Islet of Langerhans (tissue), 1 donor: Measurements from ENCODE around the gene SGSM1.

ENCODE experiments used
- FAIRE-seq: peaks from one replicate; lab custom pipeline; 2011; peaks lifted over from hg19 to GRCh38; lab: Jason Lieb, UNC

Gene SGSM1

DNA sequence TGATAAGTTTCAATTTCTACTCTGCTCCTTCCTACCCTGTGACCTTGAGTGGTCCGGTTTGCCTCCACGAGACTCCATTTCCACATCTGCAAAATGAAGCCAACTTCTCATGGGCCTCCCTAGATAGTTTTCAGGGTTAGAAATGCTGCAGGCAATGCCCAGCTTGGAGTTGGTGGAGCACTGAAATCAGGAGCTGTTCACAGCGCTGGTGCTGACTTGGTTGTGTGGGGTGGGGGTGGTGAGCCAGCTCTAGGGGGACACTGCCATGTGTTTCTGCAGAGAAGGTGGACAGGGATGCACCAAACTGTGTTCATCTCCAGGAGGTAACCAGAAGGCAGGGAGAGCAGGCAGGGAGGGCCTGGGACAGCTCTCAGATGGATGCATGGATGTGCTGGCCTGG lies 37.0 kb downstream of the SGSM1 start:
- FAIRE-seq, result no peak

DNA sequence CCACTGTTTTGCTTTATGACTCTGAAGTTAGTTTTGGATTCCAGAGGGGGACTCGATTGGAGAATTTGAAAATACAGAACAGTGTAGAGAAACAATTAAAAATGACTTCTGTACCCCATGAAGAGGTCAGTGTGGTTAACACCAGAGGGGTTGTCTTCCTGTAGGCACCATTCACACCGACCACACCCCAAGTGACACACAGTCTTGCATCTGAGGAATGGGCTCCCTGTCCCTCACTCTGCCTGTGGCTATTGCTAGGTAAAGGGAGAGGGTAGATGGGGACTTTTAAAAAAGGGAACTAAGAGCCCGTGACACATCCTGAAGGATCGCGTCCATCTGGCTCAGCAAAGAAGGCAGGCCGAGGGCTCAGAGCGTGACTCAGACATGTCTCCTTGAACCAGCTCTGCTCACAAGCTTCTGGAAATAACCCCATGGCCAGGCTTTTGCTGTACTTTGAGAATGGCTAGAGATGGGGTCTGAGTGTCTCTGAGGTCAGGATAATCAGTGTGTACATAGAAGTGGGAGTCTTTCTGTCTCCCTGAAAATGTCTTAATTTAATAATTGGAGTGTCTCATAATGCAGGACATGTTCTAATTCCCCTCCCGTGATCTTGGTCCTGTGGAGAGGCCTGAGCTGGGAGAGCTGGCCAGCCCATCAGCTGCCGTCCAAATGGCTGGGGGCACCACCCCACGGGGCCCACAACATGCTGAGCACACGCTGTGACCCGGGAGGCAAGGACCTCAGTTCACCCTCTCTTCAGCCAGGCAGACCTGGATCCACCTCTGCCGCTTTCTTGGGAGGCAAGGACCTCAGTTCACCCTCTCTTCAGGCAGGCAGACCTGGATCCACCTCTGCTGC lies 39.3 kb downstream of the SGSM1 start:
- no peak for FAIRE-seq

DNA sequence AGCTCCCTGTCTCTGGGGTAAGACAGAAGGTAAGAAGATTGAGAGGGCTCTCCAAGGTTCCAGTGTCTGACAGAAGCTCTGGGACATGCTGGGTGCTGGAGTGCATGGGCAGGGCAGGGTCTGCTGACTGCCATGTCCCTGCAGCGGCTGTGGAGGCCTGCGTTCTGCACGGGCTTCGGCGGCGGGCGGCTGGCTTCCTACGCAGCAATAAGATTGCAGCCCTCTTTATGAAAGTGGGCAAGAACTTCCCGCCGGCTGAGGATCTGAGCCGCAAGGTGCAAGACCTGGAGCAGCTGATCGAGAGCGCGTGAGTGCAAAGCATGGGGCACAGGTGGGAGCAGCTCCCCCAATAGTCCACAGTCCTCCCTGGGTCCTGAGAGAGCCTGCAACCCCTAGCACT lies 41.5 kb downstream of the SGSM1 start:
- FAIRE-seq, result no peak

DNA sequence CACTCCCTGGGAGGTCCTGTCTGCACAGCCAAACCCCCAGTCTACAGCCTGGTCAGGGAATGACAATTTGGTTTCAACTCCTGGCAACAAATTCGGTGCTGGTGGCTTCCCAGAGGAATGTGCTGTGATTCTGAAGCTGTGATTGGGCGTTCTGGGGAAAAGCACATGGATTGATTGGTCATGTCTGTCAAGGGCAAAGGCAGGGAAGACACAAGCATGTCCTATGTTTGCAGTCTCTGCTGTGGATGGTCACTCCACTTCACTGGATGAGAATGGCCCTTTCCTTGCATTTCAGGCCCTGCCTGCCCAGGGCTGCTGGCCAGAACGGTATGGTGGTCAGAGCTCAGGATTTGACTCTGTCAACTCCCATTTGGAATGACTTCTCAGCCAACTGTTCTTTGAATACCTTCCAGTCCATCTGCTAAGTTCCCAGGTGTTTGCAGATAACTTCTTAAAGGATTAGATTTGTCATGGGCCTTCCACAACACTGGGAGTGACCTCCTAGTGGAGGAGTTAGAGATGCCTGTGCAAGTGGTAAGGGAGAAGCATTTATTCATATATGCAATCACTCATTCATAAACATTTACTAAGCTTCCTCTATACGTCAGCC lies 42.7 kb downstream of the SGSM1 start:
- FAIRE-seq, result no peak

DNA sequence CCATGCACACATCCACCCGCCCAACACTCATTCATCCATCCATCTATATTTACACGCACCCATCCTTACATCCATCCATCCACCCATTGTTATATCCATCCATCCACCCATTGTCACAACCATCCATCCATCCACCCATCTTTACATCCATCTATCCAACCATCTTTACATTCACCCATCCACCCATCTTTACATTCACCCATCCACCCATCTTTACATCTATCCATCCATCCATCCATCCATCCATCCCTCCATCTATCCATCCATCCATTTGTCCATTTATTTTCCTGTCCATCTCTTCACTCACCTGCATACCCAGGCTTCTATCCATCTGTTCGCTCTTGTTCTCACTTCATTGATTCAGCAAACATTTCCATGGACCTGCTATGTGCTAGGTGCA lies 49.8 kb downstream of the SGSM1 start:
- no peak for FAIRE-seq

DNA sequence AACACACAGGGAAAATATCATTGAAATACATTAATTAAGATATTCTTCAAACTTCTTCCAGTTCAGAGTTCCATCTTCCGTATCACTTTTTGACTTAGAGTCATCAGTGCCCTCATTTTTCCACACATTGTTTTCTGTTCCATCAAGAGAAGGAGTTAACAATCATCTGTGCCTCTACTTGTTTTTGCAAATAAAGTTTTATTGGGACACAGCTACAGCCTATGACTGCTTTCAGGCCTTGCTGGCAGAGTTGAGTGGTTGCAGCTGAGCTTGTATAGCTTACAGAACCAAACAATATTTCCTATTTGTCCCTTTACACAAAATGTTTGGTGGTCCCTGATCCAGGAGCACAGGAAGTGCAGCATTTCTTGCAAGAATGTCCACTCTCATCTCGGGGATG lies 51.6 kb downstream of the SGSM1 start:
- FAIRE-seq, result no peak

DNA sequence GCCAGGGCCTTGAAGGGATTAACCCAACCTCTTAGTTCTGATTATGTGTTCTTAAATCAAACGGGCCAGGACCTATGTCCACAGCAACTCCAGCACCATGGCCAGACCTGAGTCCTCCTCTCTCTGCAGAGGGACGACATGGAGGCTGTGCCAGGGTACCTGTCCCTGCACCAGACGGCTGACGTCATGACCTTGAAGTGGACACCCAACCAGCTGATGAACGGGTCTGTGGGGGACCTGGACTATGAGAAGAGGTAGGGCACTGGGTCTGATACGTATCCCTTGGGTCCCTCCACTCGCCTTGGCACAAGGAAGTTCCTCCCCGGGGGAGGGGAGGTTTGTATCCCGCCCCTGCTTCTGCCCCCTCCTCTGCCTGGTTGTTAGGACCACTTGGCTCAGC lies 53.6 kb downstream of the SGSM1 start:
- FAIRE-seq, result no peak

DNA sequence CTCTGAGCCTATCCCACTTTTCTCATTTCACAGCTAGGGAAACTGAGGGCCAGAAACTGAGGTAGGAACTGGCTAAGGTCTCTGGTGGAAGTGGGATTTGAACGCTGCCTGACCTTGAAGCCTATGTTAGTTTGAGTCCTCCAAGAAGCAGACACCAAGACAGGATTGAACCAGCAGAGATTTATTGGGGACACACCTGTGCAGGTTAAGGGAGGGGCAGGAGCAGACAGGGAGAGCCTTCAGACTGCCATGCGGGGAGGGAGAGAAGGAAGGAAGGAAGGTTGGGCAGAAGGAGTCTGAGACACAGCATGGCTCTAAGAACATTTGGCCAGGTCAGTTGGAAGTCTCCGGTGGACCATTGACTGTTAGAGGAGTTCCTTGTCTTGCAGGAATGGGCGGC lies 59.5 kb downstream of the SGSM1 start:
- no peak for FAIRE-seq

DNA sequence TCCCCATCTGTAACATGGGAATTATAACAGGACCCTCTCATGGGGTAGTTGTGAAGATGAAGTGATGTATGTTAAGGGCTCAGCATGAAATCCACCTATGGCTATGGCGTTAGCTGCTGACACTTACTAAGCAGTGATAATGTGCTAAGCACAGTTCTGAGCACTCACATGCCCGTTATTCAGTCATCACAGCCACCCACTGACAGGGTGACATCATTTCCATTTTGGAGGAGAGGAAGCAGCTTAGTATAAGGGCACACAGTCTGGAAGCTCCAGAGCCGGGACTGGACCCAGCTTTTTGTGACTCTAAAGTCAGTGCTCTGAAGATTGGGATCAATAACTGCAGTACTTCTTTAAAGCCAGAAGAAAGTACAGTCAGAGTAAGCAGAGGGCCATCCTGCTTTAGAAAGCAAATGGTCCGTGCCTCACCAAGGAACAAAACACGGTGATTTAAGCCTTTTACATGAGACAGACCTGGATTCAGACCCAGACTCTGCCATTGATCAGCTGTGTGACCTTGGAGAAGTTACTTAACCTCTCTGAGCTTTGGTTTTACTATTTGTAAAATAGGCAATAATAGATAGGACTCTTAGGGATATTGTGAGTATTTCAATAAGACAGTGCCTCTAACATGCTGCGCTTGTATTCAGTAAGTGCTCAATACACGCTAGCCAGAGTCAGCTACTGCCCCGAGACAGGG lies 61.5 kb downstream of the SGSM1 start:
- no peak for FAIRE-seq

DNA sequence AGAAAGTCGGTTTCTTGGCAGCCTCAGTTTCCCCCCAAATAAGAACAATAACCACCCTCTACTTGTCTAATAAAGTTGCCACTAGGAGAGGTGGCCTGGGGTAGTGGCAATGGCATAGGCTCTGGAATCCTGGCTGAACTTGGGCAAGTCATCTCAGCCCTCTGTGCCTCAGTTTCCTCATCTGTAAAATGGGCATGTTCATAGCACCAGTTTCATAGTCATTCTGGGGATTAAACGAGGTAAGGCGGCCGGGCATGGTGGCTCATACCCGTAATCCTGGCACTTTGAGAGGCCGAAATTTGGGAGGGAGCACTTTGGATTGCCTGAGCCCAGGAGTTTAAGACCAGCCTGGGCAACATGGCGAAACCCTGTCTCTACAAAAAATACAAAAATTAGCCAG lies 63.0 kb downstream of the SGSM1 start:
- FAIRE-seq, result no peak

DNA sequence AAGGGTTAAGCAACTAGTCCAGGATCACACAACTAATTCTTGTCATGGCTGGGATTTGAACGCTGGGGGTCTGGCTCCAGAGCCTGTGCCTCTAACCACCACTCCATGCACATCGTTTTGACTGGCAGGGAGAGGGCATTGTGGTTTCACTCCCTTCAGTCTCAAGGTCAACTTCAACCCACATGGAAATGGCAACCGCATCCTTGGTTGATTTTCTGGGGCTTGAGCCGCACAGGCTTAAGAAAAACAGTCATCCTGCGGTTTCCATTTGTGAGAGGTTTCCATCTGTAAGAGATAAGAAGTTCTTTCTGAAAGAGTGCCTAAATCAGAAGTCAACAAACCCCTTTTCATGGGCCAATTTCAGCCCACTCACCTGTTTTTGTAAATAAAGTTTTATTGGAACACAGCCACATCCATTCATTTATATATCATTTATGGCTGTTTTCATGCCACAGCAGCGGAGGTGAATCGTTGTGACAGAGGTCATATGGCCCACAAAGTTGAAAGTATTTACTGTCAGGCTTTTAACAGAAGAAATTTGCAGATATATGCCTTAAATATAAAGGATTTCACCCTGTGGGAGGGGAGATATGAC lies 65.7 kb downstream of the SGSM1 start:
- FAIRE-seq, result no peak

DNA sequence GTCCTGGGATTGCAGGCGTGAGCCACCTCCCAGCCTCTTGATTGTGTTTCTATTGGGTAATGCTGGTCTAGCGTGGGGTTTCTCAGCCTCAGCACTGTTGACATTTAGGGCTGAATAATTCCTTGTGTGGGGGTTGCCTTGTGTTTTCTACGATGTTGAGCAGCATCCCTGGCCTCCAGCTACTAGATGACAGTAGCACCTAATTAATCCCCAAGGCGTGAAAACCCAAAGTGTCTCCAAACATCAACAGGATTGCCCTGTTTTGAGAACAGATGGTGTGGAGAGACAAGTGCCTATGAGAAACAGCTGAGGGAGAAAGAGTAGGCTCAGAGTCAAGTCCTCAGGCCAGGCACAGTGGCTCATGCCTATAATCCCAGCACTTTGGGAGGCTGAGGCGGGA lies 67.2 kb downstream of the SGSM1 start:
- no peak for FAIRE-seq

DNA sequence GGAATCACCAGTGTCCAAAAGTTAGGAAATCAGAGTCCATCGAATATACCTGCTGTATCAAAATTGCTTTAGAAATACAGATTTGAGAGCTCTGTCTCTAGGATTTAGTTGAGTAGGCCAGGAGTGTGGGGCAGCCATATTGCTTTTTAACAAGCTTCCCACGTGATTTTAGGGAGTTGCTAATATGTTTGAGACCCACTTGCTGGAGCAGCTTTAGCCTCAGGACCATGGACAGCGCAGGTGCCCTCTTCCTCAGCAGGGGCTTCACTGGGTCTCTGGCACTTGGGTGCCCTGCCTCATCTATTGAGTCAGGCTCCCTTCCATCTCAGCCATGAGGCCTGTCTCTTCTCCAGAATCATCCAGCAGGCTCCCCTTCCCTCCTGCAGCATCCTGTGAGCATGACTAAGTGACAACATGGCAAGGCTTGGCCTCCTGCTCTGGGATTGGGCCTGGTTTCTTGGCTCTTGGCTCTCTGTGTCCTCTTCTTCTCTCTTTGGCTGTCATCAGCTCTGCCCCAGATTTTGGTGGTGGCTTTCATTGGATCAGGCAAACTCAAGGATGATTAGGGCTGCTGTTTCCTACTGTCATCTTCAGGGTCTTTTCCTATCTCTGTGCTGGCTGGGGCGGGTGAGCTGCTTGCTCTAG lies 70.0 kb downstream of the SGSM1 start:
- no peak for FAIRE-seq

DNA sequence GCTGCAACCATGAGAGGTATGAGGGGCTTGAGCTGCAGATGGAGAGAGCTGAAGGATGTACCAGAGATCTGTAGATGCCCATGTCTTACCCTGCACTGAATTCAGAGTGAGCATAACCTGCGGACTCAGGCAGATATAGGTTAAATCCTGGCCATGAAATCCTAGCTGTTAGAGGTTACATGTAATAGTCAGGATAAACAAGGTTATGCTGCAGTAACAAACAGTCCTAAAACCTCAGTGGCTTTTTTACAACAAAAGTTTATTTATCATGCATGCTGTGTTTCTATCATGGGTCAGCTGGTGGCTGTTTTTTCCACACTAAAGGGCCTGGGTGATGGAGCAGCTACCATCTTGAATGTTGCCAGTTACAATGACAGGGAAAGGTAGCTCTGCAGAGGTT lies 70.7 kb downstream of the SGSM1 start:
- no peak for FAIRE-seq

DNA sequence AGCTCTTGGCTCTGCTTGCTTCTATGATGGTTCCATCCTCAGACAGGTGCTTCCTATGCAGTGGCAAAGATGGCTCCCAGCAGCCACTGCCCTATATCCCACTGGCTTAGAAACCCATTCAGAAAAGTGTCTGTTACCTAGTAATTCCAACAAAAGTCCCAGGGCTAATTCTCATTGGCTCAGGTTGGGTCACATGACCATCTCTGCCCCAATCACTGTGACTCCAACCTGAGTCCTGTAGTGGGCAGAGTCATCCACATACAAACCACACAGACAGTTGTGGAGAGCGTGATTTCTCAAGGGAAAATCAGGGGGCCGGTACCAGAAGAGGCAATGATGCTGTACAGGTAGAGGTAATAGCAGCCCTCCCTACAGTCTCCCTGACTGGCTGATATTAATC lies 73.0 kb downstream of the SGSM1 start:
- FAIRE-seq, result no peak

DNA sequence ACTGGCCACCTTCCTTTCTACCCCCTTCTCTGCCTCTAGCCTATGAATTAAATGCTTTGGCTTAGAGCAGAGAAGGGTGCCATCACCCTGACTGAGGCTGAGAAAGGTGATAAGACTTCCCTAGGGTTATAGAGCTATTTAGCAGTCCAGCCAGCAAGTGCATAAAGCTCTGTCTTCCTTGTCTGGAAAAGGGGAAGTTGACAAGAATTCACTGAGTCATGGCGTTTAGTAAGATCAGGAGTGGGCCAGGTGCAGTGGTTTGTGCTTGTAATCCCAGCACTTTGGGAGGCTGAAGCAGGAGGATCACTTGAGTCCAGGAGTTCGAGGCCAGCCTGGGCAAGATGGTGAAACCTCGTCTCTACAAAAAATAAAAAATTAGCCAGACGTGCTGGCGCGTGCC lies 77.4 kb downstream of the SGSM1 start:
- FAIRE-seq, result no peak

DNA sequence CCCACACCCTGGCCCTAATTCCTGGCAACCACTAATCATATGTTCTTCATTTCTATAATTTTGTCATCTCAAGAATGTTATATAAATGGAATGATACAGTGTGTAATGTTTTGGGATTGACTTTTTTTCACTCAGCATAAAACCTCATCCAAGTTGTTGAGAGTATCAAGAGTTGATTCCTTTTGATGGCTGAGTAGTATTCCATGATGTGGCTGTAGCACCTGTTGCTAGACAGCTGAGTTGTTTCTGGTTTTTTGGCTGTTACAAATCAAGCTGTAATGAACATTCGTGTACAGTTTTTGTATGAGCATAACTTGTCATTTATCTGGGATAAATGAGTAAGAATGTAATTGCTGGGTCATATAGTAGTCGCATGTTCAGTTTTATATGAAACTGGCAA lies 81.2 kb downstream of the SGSM1 start:
- FAIRE-seq, result no peak

DNA sequence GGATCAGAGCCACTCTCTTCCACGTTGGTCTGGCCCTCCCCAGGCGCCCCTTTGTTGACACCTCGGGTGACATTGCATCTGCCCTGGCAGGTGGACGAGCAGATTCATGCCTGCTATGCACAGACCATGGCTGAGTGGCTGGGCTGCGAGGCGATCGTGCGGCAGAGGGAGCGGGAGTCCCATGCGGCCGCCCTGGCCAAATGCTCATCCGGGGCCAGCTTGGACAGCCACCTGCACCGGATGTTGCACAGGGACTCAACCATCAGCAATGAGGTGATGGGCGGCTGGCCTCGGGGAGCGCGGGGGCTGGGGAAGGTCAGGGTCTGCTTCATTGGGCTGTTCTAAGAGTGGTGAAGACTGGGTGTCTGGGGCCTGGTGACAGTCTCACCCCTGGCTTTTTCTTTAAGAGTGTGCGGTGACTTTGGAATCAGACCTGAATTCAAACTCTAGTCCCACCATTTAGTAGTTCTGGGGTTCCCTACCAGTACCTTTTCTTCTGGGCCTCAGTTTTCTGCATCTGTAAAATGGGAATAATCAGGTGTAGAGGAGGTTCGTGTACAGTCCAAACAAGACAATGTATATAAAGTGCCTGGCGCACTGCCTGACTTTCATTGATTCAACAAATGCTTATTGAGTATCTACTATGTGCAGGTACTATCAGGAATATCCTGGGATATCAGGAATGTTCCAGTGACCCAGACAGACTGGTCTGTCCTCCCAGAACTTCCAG lies 87.5 kb downstream of the SGSM1 start:
- FAIRE-seq, result no peak

DNA sequence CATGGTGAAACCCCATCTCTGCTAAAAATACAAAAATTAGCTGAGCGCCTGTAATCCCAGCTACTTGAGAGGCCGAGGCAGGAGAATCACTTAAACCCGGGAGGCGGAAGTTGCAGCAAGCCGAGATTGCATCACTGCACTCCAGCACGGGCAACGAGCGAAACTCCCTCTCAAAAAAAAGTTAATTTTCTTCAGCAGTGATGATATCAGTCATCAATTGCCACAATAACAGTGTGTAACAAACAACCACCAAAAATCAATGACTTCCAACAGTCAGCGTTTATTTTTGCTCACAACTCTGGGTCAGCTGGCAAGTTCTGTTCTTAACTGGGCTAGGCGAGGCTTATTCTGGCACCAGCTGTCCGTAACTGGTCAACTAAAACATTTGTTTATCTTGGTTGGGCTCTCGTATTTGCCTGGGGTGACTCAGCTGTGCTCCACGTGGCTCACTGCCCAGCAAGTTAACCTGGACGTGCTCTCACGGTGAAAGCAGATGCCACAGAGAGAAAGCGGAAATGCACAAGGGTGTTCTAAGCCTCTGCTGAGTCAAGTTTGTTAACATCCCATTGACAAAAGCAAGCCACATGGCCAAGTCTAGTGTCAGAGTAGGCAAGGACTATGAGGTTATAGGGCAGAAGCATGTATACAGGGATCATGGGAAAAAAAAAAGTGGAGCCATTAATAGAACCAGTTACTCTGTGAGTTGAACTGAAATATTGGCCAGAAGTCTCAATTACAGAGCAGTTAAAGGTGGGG lies 88.4 kb downstream of the SGSM1 start:
- FAIRE-seq, result peak; percentile 99

DNA sequence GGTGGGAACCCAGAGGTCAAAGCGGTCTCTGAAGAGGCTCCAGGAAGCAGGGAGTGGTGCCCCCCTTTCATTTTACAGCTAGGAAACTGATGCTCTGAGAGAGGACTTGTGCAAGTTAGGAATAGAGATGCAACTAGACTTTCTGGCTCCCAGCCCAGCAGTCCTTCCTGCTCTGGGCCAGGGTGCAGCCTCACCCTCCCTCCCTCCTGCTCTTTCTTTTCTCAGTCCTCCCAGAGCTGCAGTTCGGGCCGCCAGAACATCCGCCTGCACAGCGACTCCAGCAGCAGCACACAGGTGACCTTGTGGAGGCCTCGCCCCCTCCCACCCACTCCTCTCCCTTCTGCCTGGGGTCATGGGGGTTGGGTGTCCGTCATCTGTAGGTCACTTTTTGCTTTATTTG lies 89.0 kb downstream of the SGSM1 start:
- no peak for FAIRE-seq

DNA sequence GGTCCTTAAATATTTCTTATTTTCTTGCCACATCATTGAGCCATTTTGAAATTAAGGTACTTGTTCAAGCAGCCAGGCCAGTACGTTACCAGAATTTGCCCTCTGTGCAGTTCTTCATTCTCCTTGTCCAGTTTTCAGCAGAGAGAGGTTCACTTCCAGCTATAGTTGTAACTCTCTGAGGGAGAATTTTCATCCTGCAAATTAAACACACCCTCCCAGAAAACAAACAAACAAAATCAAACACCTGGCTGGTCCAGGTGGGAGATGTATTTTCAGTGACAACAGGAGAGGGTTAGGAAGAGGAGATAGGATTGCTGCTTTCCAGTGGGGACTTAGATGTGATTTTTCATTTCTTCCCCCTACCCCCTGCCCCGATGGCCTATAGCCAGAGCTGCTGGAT lies 95.4 kb downstream of the SGSM1 start:
- FAIRE-seq, result no peak
